Left lung (tissue), 10 donors: Measurements from ENCODE around the gene PIH1D1. TPM values are rescaled to one million over a fixed set of nuclear protein-coding genes. Genes with fewer than 3 reads are reported as not detected.

ENCODE experiments used
- ATAC-seq: fragments of 200-7000 bp; cut with Tn5 transposase; one replicate; pipeline ENCODE4 v1.9.1; 2020; ENCODE audit warnings: moderate library complexity
- DNase-seq, 4 donors: peaks; one replicate each; pipeline ENCODE4 v3.0.0-alpha.2; 2013 to 2020
- H3K27ac ChIP-seq, 2 donors: fragments of 200-600 bp; sonication (generic) in 1 of 2; one replicate each; pipeline versions ENCODE4 v1.5.0 to v1.8.0; 2020 to 2021
- H3K27me3 ChIP-seq, 2 donors: fragments of 200-600 bp; sonication (generic) in 1 of 2; one replicate each; pipeline versions ENCODE4 v1.5.0 to v1.8.0; 2020 to 2021
- H3K36me3 ChIP-seq, 2 donors: fragments of 200-600 bp; sonication (generic) in 1 of 2; one replicate each; pipeline versions ENCODE4 v1.5.0 to v1.8.0; 2020 to 2021
- H3K4me1 ChIP-seq, 2 donors: fragments of 200-600 bp; one replicate each; pipeline ENCODE4 v1.8.0; 2021
- H3K4me3 ChIP-seq, 2 donors: fragments of 200-600 bp; sonication (generic) in 1 of 2; one replicate each; pipeline versions ENCODE4 v1.5.0 to v1.8.0; 2020 to 2021; ENCODE audit warnings: mild to moderate bottlenecking in 1 of 2
- H3K9me3 ChIP-seq, 2 donors: fragments of 200-600 bp; sonication (generic) in 1 of 2; one replicate each; pipeline versions ENCODE4 v1.5.0 to v1.8.0; 2020 to 2021
- CTCF ChIP-seq, 2 donors: fragments of 200-600 bp; sonication (generic) in 1 of 2; IDR thresholded peaks; one replicate each; pipeline versions ENCODE4 v1.5.0 to v1.8.0; 2021; ENCODE audit warnings: antibody characterized with exemption in 2 of 2
- intact Hi-C, 2 donors: fragments of 100-400 bp; cut with DNase I; formaldehyde crosslinking; loops; one replicate each; pipeline versions ENCODE4 v1.11.2 to v1.14.2; 2022
- polyA plus RNA-seq, 6 donors: library from polyadenylated mRNA; unstranded; fragments of 120-200 nt; gene quantifications; one replicate each; pipeline ENCODE4 v1.2.1, GENCODE V29; 2013; ENCODE audit not compliant: insufficient read length in 6 of 6
- total RNA-seq, 2 donors: library from RNA; stranded (reverse); fragmentation: NEBNext Ultra II Directional; extraction: Animal tissue kit (Norgen Biotek cat#: 25700); gene quantifications; one replicate each; pipeline ENCODE4 v1.2.1, GENCODE V29; 2021
- donor health status: DM: no; HTN: yes; CAD: no.
- donor health status: DM: no; HTN: no; CAD: no.

The PIH1D1 gene
- total and polyA plus RNA-seq, 8 donors = 54.4 to 93.2 (median 78.5) TPM

GRCh38 chr19:49408816-49409440 lies 42.7 kb downstream of the PIH1D1 start:
- Histone ChIP-seq H3K36me3 (no peaks in the 10 kb centered on the region), H3K27me3 (peaks cover 0 to 5% of the 10 kb centered on the region in 2 donors), H3K27ac (no peak overlapping the region), H3K9me3 (no peaks in the 10 kb centered on the region), H3K4me1 (peaks cover 0 to 13% of the 10 kb centered on the region in 2 donors), H3K4me3 (no peak overlapping the region)
- DNase-seq = no peak
- TF ChIP-seq CTCF (IDR thresholded peaks at IDR 0.05) = no peak
- peak; percentile 27 for ATAC-seq
- intact Hi-C loops = no loop called here

GRCh38 chr19:49407482-49408015 lies 44.1 kb downstream of the PIH1D1 start:
- Histone ChIP-seq H3K36me3 (no peaks in the 10 kb centered on the region), H3K27me3 (peaks cover 0 to 5% of the 10 kb centered on the region in 2 donors), H3K4me3 (no peak overlapping the region), H3K9me3 (no peaks in the 10 kb centered on the region), H3K4me1 (peaks cover 0 to 13% of the 10 kb centered on the region in 2 donors), H3K27ac (no peak overlapping the region)
- DNase-seq = no peak
- intact Hi-C loops = no loop called here
- no peak for ATAC-seq
- TF ChIP-seq CTCF (IDR thresholded peaks at IDR 0.05) = no peak

- no peaks in the 10 kb centered on the region for H3K36me3 ChIP-seq
- no peak overlapping the region for H3K4me3 ChIP-seq
- peaks cover 0 to 5% of the 10 kb centered on the region in 2 donors for H3K27me3 ChIP-seq
- H3K27ac ChIP-seq = no peak overlapping the region
- H3K4me1 ChIP-seq = peaks cover 0 to 13% of the 10 kb centered on the region in 2 donors
- ATAC-seq (no peak), DNase-seq (no peak)
- no peaks in the 10 kb centered on the region for H3K9me3 ChIP-seq
- intact Hi-C loops = no loop called here
- no peak for TF ChIP-seq CTCF (IDR thresholded peaks at IDR 0.05)
Observed at GRCh38 chr19:49407079-49407478, 44.5 kb downstream of the PIH1D1 start.

- Histone ChIP-seq H3K36me3 (no peaks in the 10 kb centered on the region), H3K9me3 (no peaks in the 10 kb centered on the region), H3K4me3 (no peak overlapping the region), H3K27me3 (peaks cover 0 to 5% of the 10 kb centered on the region in 2 donors), H3K4me1 (no peaks in the 10 kb centered on the region), H3K27ac (no peak overlapping the region)
- TF ChIP-seq CTCF (IDR thresholded peaks at IDR 0.05) = no peak
- intact Hi-C loops = no loop called here
- ATAC-seq (peak; percentile 29), DNase-seq (no peak)
Observed at GRCh38 chr19:49403404-49404187, 48.0 kb downstream of the PIH1D1 start.

- H3K4me1 ChIP-seq = no peaks in the 10 kb centered on the region
- ATAC-seq (peak; percentile 35), DNase-seq (no peak)
- H3K9me3 ChIP-seq = no peaks in the 10 kb centered on the region
- no peak overlapping the region for H3K27ac ChIP-seq
- no peak overlapping the region for H3K4me3 ChIP-seq
- intact Hi-C loops = no loop called here
- H3K27me3 ChIP-seq = no peaks in the 10 kb centered on the region
- no peak for TF ChIP-seq CTCF (IDR thresholded peaks at IDR 0.05)
- no peaks in the 10 kb centered on the region for H3K36me3 ChIP-seq
Observed at GRCh38 chr19:49400029-49400428, 51.6 kb downstream of the PIH1D1 start.
